IMR-90 (cell line): Measurements from ENCODE around the gene CPA3.
A peak's percentile ranks its signal among the peaks of the same experiment; 100 is the strongest.

Experiments
- BHLHE40 ChIP-seq: fragments of 150-350 bp; IDR thresholded peaks from 2 replicates; pipeline ENCODE4 v1.6.1; 2016; ENCODE audit warnings: mild to moderate bottlenecking, low read depth, low read length
- CEBPB ChIP-seq: IDR thresholded peaks from 2 replicates; pipeline ENCODE4 v1.6.1; 2012; ENCODE audit warnings: low read depth, low read length, improper control_type of control experiment
- CHD1 ChIP-seq: IDR thresholded peaks from 2 replicates; pipeline ENCODE4 v1.6.1; 2012; ENCODE audit warnings: low read depth, low read length, improper control_type of control experiment
- FOS ChIP-seq: fragments of 150-350 bp; IDR thresholded peaks from 2 replicates; pipeline ENCODE4 v1.6.1; 2016; ENCODE audit warnings: low read depth, low read length
- MAFK ChIP-seq: IDR thresholded peaks from 2 replicates; pipeline ENCODE4 v1.6.1; 2012; ENCODE audit warnings: low read depth, low read length, improper control_type of control experiment
- MAZ ChIP-seq: IDR thresholded peaks from 2 replicates; pipeline ENCODE4 v1.6.1; 2012; ENCODE audit warnings: low read depth, mild to moderate bottlenecking, low read length, improper control_type of control experiment, moderate library complexity, borderline replicate concordance
- POLR2A ChIP-seq: IDR thresholded peaks from 2 replicates; pipeline ENCODE4 v1.6.1; 2012; ENCODE audit warnings: mild to moderate bottlenecking, low read depth, low read length
- RAD21 ChIP-seq: IDR thresholded peaks from 2 replicates; pipeline ENCODE4 v1.6.1; 2012; ENCODE audit warnings: low read length, improper control_type of control experiment
- RFX5 ChIP-seq: IDR thresholded peaks from 2 replicates; pipeline ENCODE4 v1.8.0; 2012; ENCODE audit warnings: low read depth, mild to moderate bottlenecking, low read length, moderate library complexity
- SMC3 ChIP-seq: fragments of 150-350 bp; IDR thresholded peaks from 2 replicates; pipeline ENCODE4 v1.6.1; 2016; ENCODE audit warnings: low read depth, mild to moderate bottlenecking, antibody characterized with exemption, low read length, moderate library complexity
- TF ChIP-seq, protein P1 (sequence below): conservative IDR thresholded peaks from 2 replicates; pipeline ENCODE4 v1.5.1; 2012; ENCODE audit warnings: mild to moderate bottlenecking, low read depth, low read length, improper control_type of control experiment
- TF ChIP-seq, protein P2 (sequence below): fragments of 150-350 bp; IDR thresholded peaks from 2 replicates; pipeline ENCODE4 v1.6.1; 2017; ENCODE audit warnings: mild to moderate bottlenecking, antibody characterized with exemption, low read length, low read depth
- TF ChIP-seq, protein P3 (sequence below): fragments of 150-350 bp; IDR thresholded peaks from 2 replicates; pipeline ENCODE4 v1.6.1; 2016; ENCODE audit warnings: low read depth, mild to moderate bottlenecking, low read length, moderate library complexity, borderline replicate concordance

GRCh38 chr3:148848410-148848809 is 16.7 kb upstream of the CPA3 start:
- TF ChIP-seq, protein P1, sequence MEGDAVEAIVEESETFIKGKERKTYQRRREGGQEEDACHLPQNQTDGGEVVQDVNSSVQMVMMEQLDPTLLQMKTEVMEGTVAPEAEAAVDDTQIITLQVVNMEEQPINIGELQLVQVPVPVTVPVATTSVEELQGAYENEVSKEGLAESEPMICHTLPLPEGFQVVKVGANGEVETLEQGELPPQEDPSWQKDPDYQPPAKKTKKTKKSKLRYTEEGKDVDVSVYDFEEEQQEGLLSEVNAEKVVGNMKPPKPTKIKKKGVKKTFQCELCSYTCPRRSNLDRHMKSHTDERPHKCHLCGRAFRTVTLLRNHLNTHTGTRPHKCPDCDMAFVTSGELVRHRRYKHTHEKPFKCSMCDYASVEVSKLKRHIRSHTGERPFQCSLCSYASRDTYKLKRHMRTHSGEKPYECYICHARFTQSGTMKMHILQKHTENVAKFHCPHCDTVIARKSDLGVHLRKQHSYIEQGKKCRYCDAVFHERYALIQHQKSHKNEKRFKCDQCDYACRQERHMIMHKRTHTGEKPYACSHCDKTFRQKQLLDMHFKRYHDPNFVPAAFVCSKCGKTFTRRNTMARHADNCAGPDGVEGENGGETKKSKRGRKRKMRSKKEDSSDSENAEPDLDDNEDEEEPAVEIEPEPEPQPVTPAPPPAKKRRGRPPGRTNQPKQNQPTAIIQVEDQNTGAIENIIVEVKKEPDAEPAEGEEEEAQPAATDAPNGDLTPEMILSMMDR = no peak
- TF ChIP-seq SMC3 (no peak), RAD21 (no peak), CEBPB (no peak), POLR2A (no peak), MAZ (no peak), RFX5 (no peak), BHLHE40 (no peak), CHD1 (no peak), FOS (no peak), MAFK (peak; percentile 76)
- TF ChIP-seq, protein P2, sequence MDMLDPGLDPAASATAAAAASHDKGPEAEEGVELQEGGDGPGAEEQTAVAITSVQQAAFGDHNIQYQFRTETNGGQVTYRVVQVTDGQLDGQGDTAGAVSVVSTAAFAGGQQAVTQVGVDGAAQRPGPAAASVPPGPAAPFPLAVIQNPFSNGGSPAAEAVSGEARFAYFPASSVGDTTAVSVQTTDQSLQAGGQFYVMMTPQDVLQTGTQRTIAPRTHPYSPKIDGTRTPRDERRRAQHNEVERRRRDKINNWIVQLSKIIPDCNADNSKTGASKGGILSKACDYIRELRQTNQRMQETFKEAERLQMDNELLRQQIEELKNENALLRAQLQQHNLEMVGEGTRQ = no peak
- TF ChIP-seq, protein P3, sequence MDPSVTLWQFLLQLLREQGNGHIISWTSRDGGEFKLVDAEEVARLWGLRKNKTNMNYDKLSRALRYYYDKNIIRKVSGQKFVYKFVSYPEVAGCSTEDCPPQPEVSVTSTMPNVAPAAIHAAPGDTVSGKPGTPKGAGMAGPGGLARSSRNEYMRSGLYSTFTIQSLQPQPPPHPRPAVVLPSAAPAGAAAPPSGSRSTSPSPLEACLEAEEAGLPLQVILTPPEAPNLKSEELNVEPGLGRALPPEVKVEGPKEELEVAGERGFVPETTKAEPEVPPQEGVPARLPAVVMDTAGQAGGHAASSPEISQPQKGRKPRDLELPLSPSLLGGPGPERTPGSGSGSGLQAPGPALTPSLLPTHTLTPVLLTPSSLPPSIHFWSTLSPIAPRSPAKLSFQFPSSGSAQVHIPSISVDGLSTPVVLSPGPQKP = no peak
